ENCODE measurements around the gene ECE1. TPM values are rescaled to one million over a fixed set of nuclear protein-coding genes. Genes with fewer than 3 reads are reported as not detected.

ECE1 gene
- total and polyA plus RNA-seq, 10 donors, result 17.2 to 142 (median 105) TPM

DNA sequence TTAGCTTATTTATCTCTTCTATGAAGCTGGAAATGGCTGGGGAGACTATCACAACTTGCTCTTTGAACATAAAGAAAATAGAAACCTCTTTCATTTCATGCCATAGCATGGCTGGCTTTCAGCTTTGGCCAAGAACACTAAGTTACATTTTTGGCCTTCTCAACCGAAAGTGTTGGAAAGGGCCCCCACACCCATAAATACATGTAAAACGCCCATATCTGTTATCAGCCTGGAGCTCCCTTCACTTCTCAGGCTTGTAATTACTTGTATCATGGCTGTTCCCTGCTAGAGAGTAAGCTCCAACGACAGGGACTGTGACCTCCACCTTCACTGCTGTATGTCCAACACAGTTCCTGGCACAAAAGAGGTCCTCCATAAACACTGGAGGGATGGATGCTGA lies 100.8 kb downstream of the ECE1 start:
- Histone ChIP-seq H3K4me3 (no peak overlapping the region), H3K4me1 (peaks cover 0 to 18% (median 10%) of the 10 kb centered on the region in 6 donors), H3K27me3 (replicated peaks in 1 of 7) (no peaks in the 10 kb centered on the region), H3K9me3 (no peaks in the 10 kb centered on the region), H3K27ac (no peak overlapping the region), H3K36me3 (no peaks in the 10 kb centered on the region)
- TF ChIP-seq POLR2A (IDR thresholded peaks at IDR 0.05), result no peak
- TF ChIP-seq POLR2AphosphoS5 (IDR thresholded peaks at IDR 0.05), result no peak
- TF ChIP-seq, protein P1, sequence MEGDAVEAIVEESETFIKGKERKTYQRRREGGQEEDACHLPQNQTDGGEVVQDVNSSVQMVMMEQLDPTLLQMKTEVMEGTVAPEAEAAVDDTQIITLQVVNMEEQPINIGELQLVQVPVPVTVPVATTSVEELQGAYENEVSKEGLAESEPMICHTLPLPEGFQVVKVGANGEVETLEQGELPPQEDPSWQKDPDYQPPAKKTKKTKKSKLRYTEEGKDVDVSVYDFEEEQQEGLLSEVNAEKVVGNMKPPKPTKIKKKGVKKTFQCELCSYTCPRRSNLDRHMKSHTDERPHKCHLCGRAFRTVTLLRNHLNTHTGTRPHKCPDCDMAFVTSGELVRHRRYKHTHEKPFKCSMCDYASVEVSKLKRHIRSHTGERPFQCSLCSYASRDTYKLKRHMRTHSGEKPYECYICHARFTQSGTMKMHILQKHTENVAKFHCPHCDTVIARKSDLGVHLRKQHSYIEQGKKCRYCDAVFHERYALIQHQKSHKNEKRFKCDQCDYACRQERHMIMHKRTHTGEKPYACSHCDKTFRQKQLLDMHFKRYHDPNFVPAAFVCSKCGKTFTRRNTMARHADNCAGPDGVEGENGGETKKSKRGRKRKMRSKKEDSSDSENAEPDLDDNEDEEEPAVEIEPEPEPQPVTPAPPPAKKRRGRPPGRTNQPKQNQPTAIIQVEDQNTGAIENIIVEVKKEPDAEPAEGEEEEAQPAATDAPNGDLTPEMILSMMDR (IDR thresholded peaks at IDR 0.05 in 8 of 11, conservative IDR thresholded peaks at IDR 0.05 in 3 of 11), result no peak
- intact Hi-C loops (cut with DNase I; ENCODE audit: low total_unique reads), result no loop called here
- DNase-seq, result no peak
- WGBS, 5 donors, result 77 to 88% (median 86%) methylated on average over 3 of the region's 3 CpGs

DNA sequence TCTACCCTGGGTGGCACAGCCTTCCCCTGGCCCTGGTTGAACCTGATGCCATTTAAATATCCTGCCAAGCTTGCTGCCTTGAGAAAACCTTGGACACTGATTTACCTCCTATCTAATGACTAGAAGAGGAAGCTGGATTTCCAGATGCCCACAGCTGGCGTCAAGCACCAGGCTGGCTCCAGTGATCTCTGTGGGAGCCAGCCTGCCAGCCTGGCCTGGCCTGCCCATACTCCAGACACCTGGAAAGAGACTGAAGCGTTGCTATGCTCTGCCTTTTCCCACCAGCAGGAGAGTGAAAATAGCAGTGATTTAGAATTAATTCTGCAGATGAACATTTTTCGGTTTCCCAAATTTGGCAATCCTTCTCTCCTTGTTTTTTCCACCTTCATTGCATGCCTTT lies 102.0 kb downstream of the ECE1 start:
- Histone ChIP-seq H3K27me3 (replicated peaks in 1 of 7) (no peaks in the 10 kb centered on the region), H3K4me3 (no peak overlapping the region), H3K4me1 (peaks cover 0 to 29% (median 19%) of the 10 kb centered on the region in 6 donors), H3K27ac (no peak overlapping the region), H3K36me3 (no peaks in the 10 kb centered on the region), H3K9me3 (no peaks in the 10 kb centered on the region)
- 71 to 87% (median 81%) methylated on average over 3 of the region's 3 CpGs for WGBS, 5 donors
- TF ChIP-seq POLR2AphosphoS5 (IDR thresholded peaks at IDR 0.05), result no peak
- TF ChIP-seq POLR2A (IDR thresholded peaks at IDR 0.05), result no peak
- TF ChIP-seq, protein P1 (IDR thresholded peaks at IDR 0.05 in 8 of 11, conservative IDR thresholded peaks at IDR 0.05 in 3 of 11), result no peak
- intact Hi-C loops (cut with DNase I; ENCODE audit: low total_unique reads), result no loop called here
- no peak for DNase-seq

DNA sequence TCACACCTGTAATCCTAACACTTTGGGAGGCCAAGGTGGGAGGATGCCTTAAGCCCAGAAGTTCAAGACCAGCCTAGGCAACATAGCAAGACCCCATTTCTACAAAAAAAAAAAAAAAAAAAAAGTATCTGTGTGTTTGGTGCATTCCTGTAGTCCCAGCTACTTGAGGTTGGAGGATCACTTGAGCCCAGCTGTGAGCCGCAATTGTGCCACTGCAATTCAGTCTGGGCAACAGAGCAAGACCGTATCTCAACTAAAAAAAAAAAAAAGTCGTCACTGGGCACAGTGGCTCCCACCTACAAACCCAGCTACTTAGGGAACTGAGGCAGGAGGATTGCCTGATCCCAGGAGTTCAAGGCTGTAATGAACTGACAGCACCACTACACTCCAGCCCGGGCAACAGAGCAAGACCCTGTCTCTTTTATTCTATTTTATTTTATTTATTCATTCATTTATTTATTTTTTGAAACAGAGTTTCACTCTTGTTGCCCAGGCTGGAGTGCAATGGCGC lies 105.0 kb downstream of the ECE1 start:
- Histone ChIP-seq H3K9me3 (no peaks in the 10 kb centered on the region), H3K4me1 (peaks cover 0 to 31% (median 16%) of the 10 kb centered on the region in 6 donors), H3K4me3 (no peak overlapping the region), H3K27ac (no peak overlapping the region), H3K36me3 (no peaks in the 10 kb centered on the region), H3K27me3 (replicated peaks in 1 of 7) (no peaks in the 10 kb centered on the region)
- no peak for DNase-seq
- TF ChIP-seq POLR2A (IDR thresholded peaks at IDR 0.05) (no peak), POLR2AphosphoS5 (IDR thresholded peaks at IDR 0.05) (no peak)
- TF ChIP-seq, protein P1 (IDR thresholded peaks at IDR 0.05 in 8 of 11, conservative IDR thresholded peaks at IDR 0.05 in 3 of 11), result no peak
- WGBS, 5 donors, result 71 to 89% (median 82%) methylated on average over 5 of the region's 5 CpGs
- intact Hi-C loops (cut with DNase I; ENCODE audit: low total_unique reads), result no loop called here

DNA sequence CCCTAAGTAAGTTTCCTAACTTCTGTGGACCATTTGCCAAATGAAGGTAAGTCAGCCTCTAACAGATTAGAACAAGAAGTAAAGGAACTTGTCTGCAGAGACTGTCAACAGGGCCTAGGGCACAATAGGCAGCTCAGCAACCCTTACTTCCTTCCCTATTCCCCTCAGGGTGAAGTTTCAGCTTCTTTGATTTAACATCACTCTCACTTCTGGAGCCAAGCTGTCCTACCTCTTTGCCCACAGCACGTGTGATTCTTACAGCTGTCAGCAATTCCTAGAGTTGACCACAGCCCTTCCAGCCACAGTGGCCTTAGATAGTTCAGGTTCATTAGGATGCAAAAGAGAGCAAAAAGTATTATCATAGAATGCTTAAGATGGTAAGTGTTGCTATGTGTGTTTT lies 106.0 kb downstream of the ECE1 start:
- no peaks in the 10 kb centered on the region for H3K36me3 ChIP-seq
- intact Hi-C loops (cut with DNase I; ENCODE audit: low total_unique reads), result no loop called here
- TF ChIP-seq POLR2A (IDR thresholded peaks at IDR 0.05) (no peak), POLR2AphosphoS5 (IDR thresholded peaks at IDR 0.05) (peak in 1 of 3 donors; percentile 65)
- TF ChIP-seq, protein P1 (IDR thresholded peaks at IDR 0.05 in 8 of 11, conservative IDR thresholded peaks at IDR 0.05 in 3 of 11), result no peak
- DNase-seq, result no peak
- peaks cover 0 to 31% (median 16%) of the 10 kb centered on the region in 6 donors for H3K4me1 ChIP-seq
- no peak overlapping the region for H3K4me3 ChIP-seq
- H3K27me3 ChIP-seq (replicated peaks in 1 of 7), result no peaks in the 10 kb centered on the region
- WGBS, 5 donors, result 13 to 30% (median 17%) methylated on average over 1 of the region's 1 CpG
- peak overlapping the region in 6 of 8 donors; percentile 54 to 76 (median 66) for H3K27ac ChIP-seq
- no peaks in the 10 kb centered on the region for H3K9me3 ChIP-seq

Data from spleen (tissue), 11 donors.